PC-3 (cell line): ENCODE measurements around the gene COL13A1. TPM values are rescaled to one million over a fixed set of nuclear protein-coding genes. Genes with fewer than 3 reads are reported as not detected.

Source experiments
- ATAC-seq: fragments of 200-7000 bp; cut with Tn5 transposase; 2 replicates; pipeline ENCODE4 v1.9.1; 2020; ENCODE audit warnings: mild to moderate bottlenecking, moderate library complexity
- BruUV-seq: library from RNA; stranded (reverse); fragments of 400-500 nt; replicated peaks from 2 replicates; lab custom pipeline; 2021; lab: Mats Ljungman, UMichigan
- CTCF ChIA-PET: fragments of 300-600 bp; sonication (Branson Sonifier 250); formaldehyde crosslinking; loops from one replicate; lab custom pipeline; 2022; ENCODE audit warnings: antibody characterized with exemption; lab: Charles Lee
- POLR2A ChIA-PET: fragments of 300-600 bp; sonication (Branson Sonifier 250); formaldehyde crosslinking; loops from one replicate; lab custom pipeline; 2022; ENCODE audit warnings: antibody characterized with exemption; ENCODE audit not compliant: unreplicated experiment; lab: Charles Lee
- DNase-seq: peaks from one replicate; pipeline ENCODE4 v3.0.0-alpha.2; 2015
- H2AFZ ChIP-seq: fragments of 300-600 bp; sonication (generic); 2 replicates; pipeline ENCODE4 v1.6.0; 2016; ENCODE audit warnings: antibody characterized with exemption, low read length
- H3F3A ChIP-seq: fragments of 300-600 bp; sonication (generic); one replicate; pipeline ENCODE4 v1.6.0; 2017; ENCODE audit warnings: antibody characterized with exemption, low read length, control low read depth, mild to moderate bottlenecking; ENCODE audit not compliant: unreplicated experiment
- H3K27ac ChIP-seq: fragments of 300-600 bp; sonication (generic); 2 replicates; pipeline ENCODE4 v1.5.1; 2016; ENCODE audit warnings: mild to moderate bottlenecking, low read length
- H3K27me3 ChIP-seq: fragments of 300-600 bp; sonication (generic); 2 replicates; pipeline ENCODE4 v1.6.1; 2016; ENCODE audit warnings: low read length, mixed read lengths
- H3K36me3 ChIP-seq: fragments of 300-600 bp; sonication (generic); 2 replicates; pipeline ENCODE4 v1.6.1; 2016; ENCODE audit warnings: low read depth, mixed run types, low read length, mixed read lengths
- H3K4me1 ChIP-seq: fragments of 300-600 bp; sonication (generic); 2 replicates; pipeline ENCODE4 v1.5.1; 2016; ENCODE audit warnings: low read length; ENCODE audit not compliant: insufficient read depth
- H3K4me2 ChIP-seq: fragments of 300-600 bp; sonication (generic); 2 replicates; pipeline ENCODE4 v1.6.0; 2016; ENCODE audit warnings: low read length
- H3K4me3 ChIP-seq: fragments of 300-600 bp; sonication (generic); 2 replicates; pipeline ENCODE4 v1.5.1; 2016; ENCODE audit warnings: mild to moderate bottlenecking, low read length, mixed read lengths
- H3K79me2 ChIP-seq: fragments of 300-600 bp; sonication (generic); 2 replicates; pipeline ENCODE4 v1.6.1; 2017; ENCODE audit warnings: low read length, mixed read lengths
- H3K9ac ChIP-seq: fragments of 300-600 bp; sonication (generic); 2 replicates; pipeline ENCODE4 v1.6.0; 2016; ENCODE audit warnings: mild to moderate bottlenecking, low read length
- H3K9me2 ChIP-seq: fragments of 300-600 bp; sonication (generic); replicated peaks from 2 replicates; pipeline ENCODE4 v1.6.1; 2016; ENCODE audit warnings: mixed run types, low read length, mixed read lengths
- H3K9me3 ChIP-seq: fragments of 300-600 bp; sonication (generic); 2 replicates; pipeline ENCODE4 v1.6.1; 2016; ENCODE audit warnings: low read length, mixed read lengths
- H4K20me1 ChIP-seq: fragments of 300-600 bp; sonication (generic); 2 replicates; pipeline ENCODE4 v1.6.1; 2016; ENCODE audit warnings: low read length, mixed read lengths
- EZH2 ChIP-seq: fragments of 300-600 bp; sonication (generic); IDR thresholded peaks from one replicate; pipeline ENCODE4 v1.6.1; 2017; ENCODE audit warnings: antibody characterized with exemption, mild to moderate bottlenecking, low read length; ENCODE audit not compliant: unreplicated experiment
- EZH2phosphoT487 ChIP-seq: fragments of 300-600 bp; sonication (generic); IDR thresholded peaks from 2 replicates; pipeline ENCODE4 v1.6.1; 2018; ENCODE audit warnings: mild to moderate bottlenecking, antibody characterized with exemption, low read length, borderline replicate concordance
- intact Hi-C: fragments of 100-400 bp; cut with micrococcal nuclease; formaldehyde crosslinking; loops from 2 replicates; pipeline ENCODE4 v1.9.0; 2023
- total RNA-seq: library from RNA; depleted of rRNA; stranded (reverse); fragments of >200 nt; gene quantifications from 2 replicates; pipeline ENCODE4 v1.2.3, GENCODE V29; 2014
- TF ChIP-seq, protein P1 (sequence below): fragments of 300-600 bp; sonication (generic); conservative IDR thresholded peaks from 2 replicates; pipeline ENCODE4 v1.5.1; 2017; ENCODE audit warnings: antibody characterized with exemption, low read depth, mild to moderate bottlenecking, low read length

The COL13A1 gene
- total RNA-seq, 1 experiment from 2014 or later: 201 TPM

DNA sequence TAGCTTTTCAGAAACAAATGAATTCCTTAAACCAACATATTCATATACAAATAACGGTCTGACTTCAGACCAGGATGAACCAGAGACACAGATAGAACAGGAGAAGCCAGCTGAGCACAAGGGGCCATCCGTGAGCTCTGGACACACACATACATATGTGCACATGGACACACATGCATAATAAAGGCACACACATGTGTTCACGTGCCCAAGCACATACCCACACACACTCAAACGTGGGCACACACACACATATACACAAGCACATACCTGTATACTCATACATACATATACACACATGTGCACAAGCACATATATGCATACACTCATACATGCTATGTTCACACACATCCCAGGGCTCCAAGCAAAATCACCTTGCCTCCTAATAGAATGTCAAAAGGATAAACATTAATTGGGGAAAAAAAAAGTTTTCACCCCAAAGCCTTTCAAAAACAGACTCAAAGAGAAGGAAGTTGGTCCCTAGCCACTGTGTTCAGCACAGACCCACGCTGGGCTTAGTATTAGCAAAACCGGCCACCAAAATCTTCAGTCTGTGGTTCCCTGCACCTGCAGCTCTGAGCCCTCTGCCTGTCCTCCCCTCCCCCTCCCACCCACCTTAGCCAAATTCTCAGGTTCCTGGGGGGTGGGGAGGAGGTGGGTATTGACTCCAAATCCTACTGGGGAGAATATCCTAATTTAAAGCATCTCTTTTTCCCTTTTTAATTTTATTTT, 150.5 kb downstream of the COL13A1 start:
- TF ChIP-seq EZH2 (no peak), EZH2phosphoT487 (no peak)
- TF ChIP-seq, protein P1, sequence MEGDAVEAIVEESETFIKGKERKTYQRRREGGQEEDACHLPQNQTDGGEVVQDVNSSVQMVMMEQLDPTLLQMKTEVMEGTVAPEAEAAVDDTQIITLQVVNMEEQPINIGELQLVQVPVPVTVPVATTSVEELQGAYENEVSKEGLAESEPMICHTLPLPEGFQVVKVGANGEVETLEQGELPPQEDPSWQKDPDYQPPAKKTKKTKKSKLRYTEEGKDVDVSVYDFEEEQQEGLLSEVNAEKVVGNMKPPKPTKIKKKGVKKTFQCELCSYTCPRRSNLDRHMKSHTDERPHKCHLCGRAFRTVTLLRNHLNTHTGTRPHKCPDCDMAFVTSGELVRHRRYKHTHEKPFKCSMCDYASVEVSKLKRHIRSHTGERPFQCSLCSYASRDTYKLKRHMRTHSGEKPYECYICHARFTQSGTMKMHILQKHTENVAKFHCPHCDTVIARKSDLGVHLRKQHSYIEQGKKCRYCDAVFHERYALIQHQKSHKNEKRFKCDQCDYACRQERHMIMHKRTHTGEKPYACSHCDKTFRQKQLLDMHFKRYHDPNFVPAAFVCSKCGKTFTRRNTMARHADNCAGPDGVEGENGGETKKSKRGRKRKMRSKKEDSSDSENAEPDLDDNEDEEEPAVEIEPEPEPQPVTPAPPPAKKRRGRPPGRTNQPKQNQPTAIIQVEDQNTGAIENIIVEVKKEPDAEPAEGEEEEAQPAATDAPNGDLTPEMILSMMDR: no peak
- H4K20me1 ChIP-seq: no peaks in the 10 kb centered on the region
- ATAC-seq (no peak), DNase-seq (no peak)
- H3K27ac ChIP-seq: no peak overlapping the region
- no peaks in the 10 kb centered on the region for H3K27me3 ChIP-seq
- no TSS peak for BruUV-seq
- H3K9me2 ChIP-seq: no peaks in the 10 kb centered on the region
- no peaks in the 10 kb centered on the region for H3K79me2 ChIP-seq
- intact Hi-C loops: no loop called here
- H2AFZ ChIP-seq: no peak overlapping the region
- POLR2A ChIA-PET: no interaction called here
- no peaks in the 10 kb centered on the region for H3K9me3 ChIP-seq
- H3K36me3 ChIP-seq: peaks cover 40% of the 10 kb centered on the region; the same call in 1 of the 2 replicates
- no peak overlapping the region for H3K4me3 ChIP-seq
- no peaks in the 10 kb centered on the region for H3F3A ChIP-seq
- no peak overlapping the region for H3K9ac ChIP-seq
- CTCF ChIA-PET: no interaction called here
- no peaks in the 10 kb centered on the region for H3K4me1 ChIP-seq
- H3K4me2 ChIP-seq: no peak overlapping the region

DNA sequence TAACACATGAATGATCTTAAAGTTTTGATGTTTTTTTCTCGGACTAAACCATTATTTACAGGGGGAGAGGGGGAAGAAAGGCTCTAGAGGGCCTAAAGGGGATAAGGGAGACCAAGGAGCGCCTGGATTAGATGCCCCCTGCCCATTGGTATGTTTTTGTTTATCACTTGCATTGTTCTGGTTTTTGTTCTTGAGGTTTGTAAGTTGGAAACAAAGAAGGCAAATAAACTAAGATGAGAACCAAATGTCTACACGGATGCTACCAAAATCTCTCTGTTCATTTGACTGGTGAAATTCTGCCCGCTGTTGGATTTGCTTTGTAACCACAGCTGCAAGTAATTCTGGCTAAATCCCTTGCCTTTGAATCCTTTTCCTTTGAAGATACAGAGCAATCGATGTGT, 151.1 kb downstream of the COL13A1 start:
- no peak overlapping the region for H3K4me2 ChIP-seq
- intact Hi-C loops: no loop called here
- no peak for TF ChIP-seq EZH2phosphoT487
- TF ChIP-seq, protein P1: no peak
- no peaks in the 10 kb centered on the region for H3K9me2 ChIP-seq
- H3K27ac ChIP-seq: no peak overlapping the region
- H3K9ac ChIP-seq: no peak overlapping the region
- no peaks in the 10 kb centered on the region for H3K9me3 ChIP-seq
- H4K20me1 ChIP-seq: no peaks in the 10 kb centered on the region
- no peak overlapping the region for H3K4me3 ChIP-seq
- DNase-seq (no peak), ATAC-seq (no peak)
- H3F3A ChIP-seq: no peaks in the 10 kb centered on the region
- H2AFZ ChIP-seq: no peak overlapping the region
- BruUV-seq: no TSS peak
- ChIA-PET CTCF (no interaction called here), POLR2A (no interaction called here)
- H3K36me3 ChIP-seq: peaks cover 41% of the 10 kb centered on the region; the same call in 1 of the 2 replicates
- no peaks in the 10 kb centered on the region for H3K27me3 ChIP-seq
- H3K4me1 ChIP-seq: no peaks in the 10 kb centered on the region
- no peaks in the 10 kb centered on the region for H3K79me2 ChIP-seq

DNA sequence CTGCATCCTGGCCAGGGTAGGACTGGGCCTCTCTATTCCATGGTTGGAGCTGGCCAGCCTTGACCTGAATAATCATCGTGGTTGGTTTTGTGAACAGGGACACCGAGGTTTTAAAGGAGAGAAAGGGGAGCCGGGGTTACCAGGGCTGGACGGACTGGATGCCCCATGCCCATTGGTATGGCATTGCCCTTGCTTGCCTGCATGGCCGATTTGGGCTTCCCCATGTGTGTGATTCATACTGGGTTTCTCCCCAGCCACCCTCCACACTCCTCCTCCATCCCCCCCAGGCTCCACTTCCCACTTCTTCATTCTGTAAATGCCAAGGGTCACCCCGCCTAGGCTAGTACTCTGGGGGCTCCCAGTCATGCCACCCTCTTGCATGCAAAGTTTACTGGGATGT, 152.1 kb downstream of the COL13A1 start:
- DNase-seq (no peak), ATAC-seq (no peak)
- ChIA-PET POLR2A (no interaction called here), CTCF (no interaction called here)
- peaks cover 33% of the 10 kb centered on the region; the same call in 1 of the 2 replicates for H3K36me3 ChIP-seq
- H3K79me2 ChIP-seq: no peaks in the 10 kb centered on the region
- H3K9ac ChIP-seq: no peak overlapping the region
- H3K9me2 ChIP-seq: no peaks in the 10 kb centered on the region
- H3K9me3 ChIP-seq: no peaks in the 10 kb centered on the region
- no TSS peak for BruUV-seq
- no peak overlapping the region for H2AFZ ChIP-seq
- H3K27me3 ChIP-seq: no peaks in the 10 kb centered on the region
- no peak overlapping the region for H3K27ac ChIP-seq
- intact Hi-C loops: no loop called here
- no peaks in the 10 kb centered on the region for H3F3A ChIP-seq
- TF ChIP-seq EZH2phosphoT487 (no peak), EZH2 (no peak)
- TF ChIP-seq, protein P1: no peak
- no peaks in the 10 kb centered on the region for H4K20me1 ChIP-seq
- no peak overlapping the region for H3K4me3 ChIP-seq
- no peak overlapping the region for H3K4me2 ChIP-seq
- H3K4me1 ChIP-seq: no peaks in the 10 kb centered on the region
